Measurements from ENCODE around the gene VEPH1.

VEPH1 gene

GRCh38 chr3:157294491-157294890, 208.7 kb downstream of the VEPH1 start:
- no peak for DNase-seq

- DNase-seq = no peak
These were observed 212.4 kb downstream of the VEPH1 start for GRCh38 chr3:157290766-157291165.

- DNase-seq = no peak
These were observed 217.2 kb downstream of the VEPH1 start for GRCh38 chr3:157285966-157286365.

GRCh38 chr3:157285141-157285540, 218.1 kb downstream of the VEPH1 start:
- DNase-seq = no peak

- DNase-seq = no peak
These were observed 218.5 kb downstream of the VEPH1 start for GRCh38 chr3:157284688-157285087.

- DNase-seq = no peak
These were observed 220.7 kb downstream of the VEPH1 start for GRCh38 chr3:157282261-157283191.

GRCh38 chr3:157280786-157281185, 222.4 kb downstream of the VEPH1 start:
- no peak for DNase-seq

- no peak for DNase-seq
These were observed 222.9 kb downstream of the VEPH1 start for GRCh38 chr3:157280354-157280753.

- no peak for DNase-seq
These were observed 224.0 kb downstream of the VEPH1 start for GRCh38 chr3:157279237-157279636.

GRCh38 chr3:157276801-157277200, 226.4 kb downstream of the VEPH1 start:
- DNase-seq = no peak

- no peak for DNase-seq
These were observed 227.4 kb downstream of the VEPH1 start for GRCh38 chr3:157275832-157276231.

GRCh38 chr3:157274644-157275137, 228.5 kb downstream of the VEPH1 start:
- no peak for DNase-seq

- DNase-seq = no peak
These were observed 231.8 kb downstream of the VEPH1 start for GRCh38 chr3:157271283-157271882.

- DNase-seq = no peak
These were observed 235.2 kb downstream of the VEPH1 start for GRCh38 chr3:157268026-157268425.

- DNase-seq = no peak
These were observed 237.3 kb downstream of the VEPH1 start for GRCh38 chr3:157265931-157266330.

GRCh38 chr3:157263027-157263426, 240.2 kb downstream of the VEPH1 start:
- no peak for DNase-seq

- no peak for DNase-seq
These were observed 242.2 kb downstream of the VEPH1 start for GRCh38 chr3:157261000-157261399.

GRCh38 chr3:157259825-157260224, 243.4 kb downstream of the VEPH1 start:
- no peak for DNase-seq

GRCh38 chr3:157257101-157257500, 246.1 kb downstream of the VEPH1 start:
- no peak for DNase-seq

GRCh38 chr3:157255797-157256196, 247.4 kb downstream of the VEPH1 start:
- no peak for DNase-seq

- DNase-seq = no peak
These were observed 251.5 kb downstream of the VEPH1 start for GRCh38 chr3:157251685-157252084.

GRCh38 chr3:157249606-157250005, 253.6 kb downstream of the VEPH1 start:
- DNase-seq = no peak

GRCh38 chr3:157248590-157249422, 254.4 kb downstream of the VEPH1 start:
- DNase-seq = no peak

Data from NCI-H1930 (cell line).